Sciatic nerve (tissue), 2 donors: ENCODE measurements around the gene PBX1. TPM values are rescaled to one million over a fixed set of nuclear protein-coding genes. Genes with fewer than 3 reads are reported as not detected.

Experiments used
- ATAC-seq: fragments of 200-7000 bp; cut with Tn5 transposase; one replicate; pipeline ENCODE4 v1.9.1; 2020; ENCODE audit warnings: mild to moderate bottlenecking, moderate library complexity
- DNase-seq: peaks from one replicate; pipeline ENCODE4 v3.0.0-alpha.2; 2020; ENCODE audit warnings: low spot score
- intact Hi-C: fragments of 100-400 bp; cut with DNase I; formaldehyde crosslinking; loops from one replicate; pipeline ENCODE4 v1.14.2; 2022
- total RNA-seq: library from RNA; stranded (reverse); fragmentation: NEBNext Ultra II Directional; extraction: Animal tissue kit (Norgen Biotek cat#: 25700); gene quantifications from one replicate; pipeline ENCODE4 v1.2.1, GENCODE V29; 2021
- donor health status: DM: no; HTN: no; CAD: no.
- donor health status: DM: no; HTN: no; CAD: no.

PBX1 gene
- total RNA-seq, 1 donor from 2014 or later = 72.9 TPM

DNA sequence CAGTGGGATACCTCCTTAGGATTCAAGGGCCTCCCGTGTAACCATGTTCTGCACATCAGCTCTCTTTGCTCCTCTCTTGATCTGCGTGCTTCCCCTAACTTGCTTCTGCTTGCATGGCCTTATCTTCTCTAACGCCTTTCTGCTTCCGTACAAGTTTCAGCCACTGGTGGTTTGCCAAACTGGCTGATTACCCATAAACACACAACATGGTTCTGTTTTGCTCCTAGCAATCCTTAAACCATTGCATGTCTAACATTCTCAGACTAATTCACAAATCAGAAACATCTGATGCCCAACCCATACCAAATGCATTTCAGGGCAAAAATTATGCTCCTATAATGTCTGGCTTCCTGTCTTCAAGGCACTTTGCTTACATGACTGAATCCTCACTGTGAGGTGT, 166.4 kb downstream of the PBX1 start:
- intact Hi-C loops = no loop called here
- ATAC-seq (no peak), DNase-seq (no peak)

DNA sequence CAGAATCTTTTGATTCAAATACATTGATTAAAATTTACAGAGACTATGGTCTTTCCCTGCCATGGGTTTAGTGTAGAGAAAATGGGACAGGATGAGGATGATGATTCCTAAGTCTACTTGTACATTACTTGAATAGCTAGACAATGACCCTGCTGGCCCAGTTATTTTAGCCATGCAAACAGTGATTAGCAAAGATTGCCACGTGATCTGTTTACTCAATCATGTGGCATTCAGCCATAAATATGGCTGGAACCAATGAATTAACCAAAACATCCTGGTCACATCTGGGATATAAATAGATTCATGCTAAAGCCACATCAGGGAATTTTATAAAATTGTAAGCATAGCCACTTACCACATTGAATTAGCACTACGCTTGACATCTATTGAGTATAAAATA, 167.3 kb downstream of the PBX1 start:
- ATAC-seq (no peak), DNase-seq (no peak)
- intact Hi-C loops = no loop called here

DNA sequence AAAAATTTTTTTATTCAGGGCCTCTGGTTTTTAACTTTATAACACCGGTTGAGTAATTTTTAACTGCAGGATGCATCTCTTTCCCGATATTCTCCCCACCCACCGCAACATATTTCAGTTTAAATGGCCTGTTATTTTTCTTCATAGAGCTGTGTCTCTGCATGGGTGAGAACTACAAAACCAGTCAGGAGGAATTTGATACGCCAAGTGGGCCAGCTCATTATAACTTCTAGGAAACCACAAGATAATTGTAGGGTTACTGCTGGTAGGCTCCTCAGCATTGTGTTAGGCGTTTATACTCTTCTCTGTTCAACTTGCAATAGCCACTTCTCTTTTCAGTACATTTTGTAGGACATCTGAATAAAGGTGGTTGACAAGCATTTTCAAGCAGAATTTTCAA, 169.7 kb downstream of the PBX1 start:
- peak; percentile 52 for ATAC-seq
- intact Hi-C loops = no loop called here

DNA sequence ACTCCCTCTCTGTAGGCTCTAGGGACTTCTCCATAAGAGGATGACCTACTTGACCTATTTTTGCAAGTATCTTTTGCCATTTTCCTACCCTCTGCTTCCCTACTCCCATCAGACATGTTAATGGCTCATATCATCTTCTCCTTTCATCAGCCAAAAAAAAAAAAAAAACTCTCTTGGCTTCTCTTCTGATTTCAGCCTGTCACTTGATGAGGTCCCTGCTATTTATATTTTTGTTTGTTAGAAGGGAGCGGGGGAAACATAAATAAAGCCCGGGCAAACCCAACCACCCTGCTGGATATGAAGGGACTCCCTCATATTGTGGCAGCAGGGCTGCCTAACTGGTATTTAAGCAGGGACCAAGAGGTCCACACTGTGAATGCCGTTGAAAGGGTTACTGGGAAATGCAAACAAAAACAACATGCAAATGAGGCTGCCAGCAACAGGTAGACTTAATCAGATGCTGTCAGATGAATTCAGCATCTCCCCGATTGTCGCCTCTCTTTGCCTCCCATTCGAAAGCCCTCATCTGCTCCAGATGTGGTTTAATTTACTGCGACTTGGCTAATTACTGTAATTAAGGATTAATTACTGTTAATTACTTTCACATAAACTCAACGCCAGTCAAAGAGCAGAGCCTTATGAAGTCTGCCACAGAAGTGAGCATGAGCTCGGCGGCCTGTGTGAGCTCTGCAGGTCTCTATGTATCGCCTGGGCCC, 172.3 kb downstream of the PBX1 start:
- intact Hi-C loops = no loop called here
- DNase-seq (no peak), ATAC-seq (no peak)

More for the DNA sequence above, 169.7 kb downstream of the PBX1 start:
- no peak for DNase-seq

DNA sequence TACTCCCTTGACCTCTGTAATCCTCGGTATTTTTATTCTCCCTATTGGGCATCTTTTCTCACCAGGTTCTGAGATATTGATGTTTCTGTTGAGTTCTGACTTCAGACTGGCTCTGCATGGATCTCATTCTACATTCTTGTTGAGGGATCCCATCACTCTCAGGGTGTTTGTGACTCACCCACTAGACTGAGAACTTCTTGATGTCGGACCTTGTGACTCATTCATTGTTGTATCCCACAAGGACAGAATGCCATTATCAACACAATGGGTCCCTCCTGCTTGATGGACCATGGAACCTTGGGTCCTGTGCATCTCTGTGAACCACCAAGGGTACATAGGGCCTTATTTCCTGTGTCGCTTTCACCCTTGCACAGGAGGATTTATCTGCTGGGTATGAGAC, 174.1 kb downstream of the PBX1 start:
- no peak for ATAC-seq

DNA sequence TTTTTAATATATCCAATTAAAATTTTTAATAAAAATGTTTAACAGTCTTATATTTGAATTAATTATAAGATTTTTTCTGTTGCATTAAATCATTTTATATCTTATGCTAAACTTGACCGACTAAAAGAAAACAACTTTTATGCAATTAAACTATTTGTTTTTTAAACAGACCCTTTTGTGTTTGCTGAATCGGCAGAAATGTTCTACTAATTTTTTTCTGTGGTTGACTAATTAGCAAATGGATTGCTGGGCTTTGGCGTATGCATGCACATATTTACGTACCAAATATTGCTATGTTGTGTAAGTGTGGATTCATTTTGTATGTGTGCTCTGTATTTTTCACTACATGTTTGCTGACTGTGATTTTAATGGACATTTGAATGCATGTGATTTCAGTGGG, 174.8 kb downstream of the PBX1 start:
- DNase-seq = no peak
- intact Hi-C loops = no loop called here
- ATAC-seq = no peak

More for the DNA sequence above, 174.1 kb downstream of the PBX1 start:
- intact Hi-C loops = no loop called here
- DNase-seq = no peak

DNA sequence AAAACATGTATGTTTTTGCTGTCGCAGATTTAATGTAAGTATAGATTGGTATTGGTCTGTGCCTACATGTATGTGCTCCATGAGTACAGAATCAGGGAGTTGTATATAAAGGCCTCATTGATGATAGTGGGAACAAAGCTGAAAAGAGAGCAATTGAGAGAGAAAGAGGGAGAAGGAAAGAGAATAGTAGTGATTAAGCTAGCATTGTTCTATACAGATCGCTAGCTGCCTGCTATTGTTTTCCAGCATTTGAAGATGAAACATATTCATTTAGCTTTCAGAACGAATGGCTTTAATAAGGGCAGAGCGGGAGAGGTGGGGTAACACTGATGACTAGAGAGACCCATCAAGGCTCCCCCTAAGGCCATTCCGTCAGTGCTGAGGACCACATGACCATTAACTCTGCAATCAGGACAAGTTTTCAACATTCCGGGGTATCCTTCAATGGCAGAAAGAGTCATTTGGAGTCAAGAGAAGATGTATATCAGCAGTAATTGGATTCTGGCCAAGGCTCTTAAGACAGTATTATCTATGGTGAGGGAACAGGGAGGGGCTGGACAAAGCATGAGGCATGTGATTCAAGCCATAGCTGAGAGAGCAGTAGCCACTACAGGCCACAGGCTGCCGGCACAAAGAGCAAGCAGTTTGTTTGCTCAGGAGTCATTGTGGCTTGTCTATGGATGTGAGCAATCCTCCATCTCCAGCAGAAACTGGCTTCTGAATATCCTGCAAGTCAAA, 176.5 kb downstream of the PBX1 start:
- ATAC-seq = no peak
- no peak for DNase-seq
- intact Hi-C loops = no loop called here

DNA sequence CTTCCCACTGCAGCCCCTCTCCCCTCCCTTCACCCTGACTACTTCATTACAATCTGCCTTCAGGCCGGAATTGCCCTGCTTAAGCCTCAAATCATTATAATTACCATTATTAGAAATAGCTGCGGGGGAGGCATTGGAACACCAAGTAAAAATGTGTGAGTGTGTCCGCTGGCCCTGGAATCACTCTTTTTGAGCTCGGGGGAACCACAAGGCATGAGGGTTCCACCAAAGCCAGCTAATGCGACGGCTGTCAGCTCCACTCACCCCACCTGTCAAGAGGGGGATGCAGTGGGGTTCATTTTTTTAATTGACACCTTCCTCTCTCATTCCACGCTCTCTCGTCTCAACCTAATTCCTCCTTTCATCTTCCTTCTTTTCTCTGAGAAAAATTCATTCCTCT, 177.2 kb downstream of the PBX1 start:
- no peak for ATAC-seq
- DNase-seq = no peak
- intact Hi-C loops = no loop called here

DNA sequence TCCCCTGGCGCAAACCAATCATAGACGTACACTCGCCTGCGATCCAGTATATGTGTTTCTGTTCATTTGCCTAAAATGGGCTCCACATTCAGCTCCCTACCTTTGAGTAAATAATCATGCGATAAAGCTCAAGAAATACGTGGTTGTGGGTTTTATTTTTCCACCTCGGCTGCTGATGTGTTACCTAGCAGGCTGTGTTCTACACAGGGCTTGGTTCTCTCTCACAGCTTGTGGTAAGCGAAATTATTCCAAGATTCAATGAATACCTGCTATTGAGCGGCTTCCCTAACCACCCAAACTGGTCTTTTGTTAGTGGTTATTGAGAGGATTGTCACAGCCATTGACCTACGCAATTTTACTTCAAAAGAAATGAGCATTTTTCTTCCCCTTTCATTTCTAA, 180.2 kb downstream of the PBX1 start:
- ATAC-seq (no peak), DNase-seq (no peak)
- intact Hi-C loops = no loop called here

DNA sequence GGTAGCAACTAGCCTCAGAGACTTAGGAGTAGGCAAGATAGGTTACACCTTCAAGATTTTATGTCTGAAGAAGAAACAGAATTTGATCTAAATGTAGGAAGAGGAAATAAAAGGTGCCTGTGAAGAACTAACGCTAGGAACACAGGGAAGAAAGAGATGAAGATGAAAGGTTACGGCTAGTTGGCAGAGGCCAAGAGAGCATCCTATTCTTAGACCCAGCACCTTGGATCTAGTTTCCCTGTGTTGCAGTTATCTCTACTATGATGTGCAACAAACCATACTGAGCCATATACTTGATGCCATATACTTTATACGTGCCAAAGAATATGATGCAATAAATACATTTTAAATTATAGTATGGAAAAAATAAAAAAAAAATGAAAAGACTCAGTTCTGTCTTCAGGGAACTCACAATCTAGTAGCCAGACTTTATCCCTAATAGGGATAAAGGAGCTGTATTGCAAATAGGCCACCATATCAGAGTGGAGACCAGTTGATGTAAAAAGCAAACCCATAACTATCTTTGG, 181.1 kb downstream of the PBX1 start:
- intact Hi-C loops = no loop called here
- ATAC-seq = no peak

DNA sequence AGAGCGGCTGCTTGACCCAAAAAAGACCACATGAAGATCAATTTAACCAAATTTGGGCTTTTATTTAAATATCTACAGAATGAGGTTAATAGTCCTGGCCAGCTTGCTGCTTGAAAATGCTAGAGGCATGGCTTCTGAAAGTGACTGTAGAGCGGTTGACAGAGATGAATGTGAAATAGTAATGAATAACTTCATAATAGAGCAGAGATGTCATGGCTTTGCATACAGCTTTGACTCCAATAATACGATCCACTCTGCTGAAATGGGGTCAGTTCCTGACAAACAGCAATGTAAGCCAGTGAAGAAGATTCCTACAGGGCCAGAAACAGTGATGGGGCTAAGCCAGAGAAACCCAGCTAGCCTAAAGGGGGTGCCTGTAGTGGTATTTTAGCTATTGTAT, 183.8 kb downstream of the PBX1 start:
- intact Hi-C loops = no loop called here
- DNase-seq (no peak), ATAC-seq (no peak)

More for the DNA sequence above, 181.1 kb downstream of the PBX1 start:
- DNase-seq = no peak

DNA sequence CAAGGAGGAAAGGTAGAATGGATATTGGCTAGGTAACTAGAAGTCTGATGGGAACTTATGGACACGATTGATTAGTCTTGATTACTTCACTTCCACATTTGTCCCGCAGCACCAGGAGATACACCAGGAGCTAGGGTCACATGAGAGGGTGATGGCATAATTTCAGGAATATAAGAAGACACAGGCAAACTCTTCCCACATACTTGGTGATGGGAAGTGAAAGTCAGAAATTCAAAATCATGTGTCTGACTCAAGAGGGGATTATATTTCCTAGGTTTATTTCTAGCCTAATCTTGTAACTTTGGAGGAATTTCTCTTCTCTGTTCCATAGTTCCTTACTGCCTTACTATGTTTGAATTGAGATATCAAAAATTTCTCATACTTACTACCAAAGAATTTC, 185.0 kb downstream of the PBX1 start:
- ATAC-seq (no peak), DNase-seq (no peak)
- intact Hi-C loops = no loop called here

DNA sequence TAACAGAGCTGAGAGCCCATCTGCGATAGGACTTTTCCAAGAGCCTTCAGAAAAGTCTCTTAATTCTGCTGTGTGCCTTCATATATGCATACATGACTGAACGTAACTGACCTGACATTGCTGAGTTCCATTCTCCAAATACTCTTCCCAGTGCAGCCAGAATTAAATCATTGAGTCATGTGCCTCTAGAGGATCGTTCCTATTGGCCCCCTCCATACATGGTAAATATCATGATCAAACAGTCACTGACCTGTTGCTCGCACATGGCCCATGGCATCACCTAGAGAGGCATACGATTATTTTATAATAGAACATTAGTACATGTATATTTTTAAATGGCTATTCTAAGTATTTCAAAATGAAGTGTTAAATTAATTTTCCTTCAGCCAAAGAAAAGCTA, 186.8 kb downstream of the PBX1 start:
- no peak for DNase-seq
- intact Hi-C loops = no loop called here
- ATAC-seq = no peak

DNA sequence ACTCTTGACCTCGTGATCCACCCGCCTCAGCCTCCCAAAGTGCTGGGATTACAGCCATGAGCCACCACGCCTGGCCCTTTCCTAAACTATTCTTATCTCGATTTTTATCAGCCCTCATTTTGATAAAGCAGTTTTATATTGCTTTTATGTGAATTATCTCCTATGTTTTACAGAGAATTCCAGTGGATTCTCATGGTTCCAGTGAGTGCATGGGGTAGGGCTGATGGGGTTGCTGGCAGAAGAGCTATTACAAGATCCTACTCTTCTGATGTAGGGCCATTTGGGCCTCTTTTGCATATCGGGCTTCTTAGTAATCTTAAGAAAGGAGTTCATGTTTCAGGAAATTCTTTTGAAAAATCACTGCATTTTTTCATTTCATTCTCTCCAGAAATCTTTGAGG, 187.6 kb downstream of the PBX1 start:
- DNase-seq = no peak
- intact Hi-C loops = no loop called here
- ATAC-seq = no peak

DNA sequence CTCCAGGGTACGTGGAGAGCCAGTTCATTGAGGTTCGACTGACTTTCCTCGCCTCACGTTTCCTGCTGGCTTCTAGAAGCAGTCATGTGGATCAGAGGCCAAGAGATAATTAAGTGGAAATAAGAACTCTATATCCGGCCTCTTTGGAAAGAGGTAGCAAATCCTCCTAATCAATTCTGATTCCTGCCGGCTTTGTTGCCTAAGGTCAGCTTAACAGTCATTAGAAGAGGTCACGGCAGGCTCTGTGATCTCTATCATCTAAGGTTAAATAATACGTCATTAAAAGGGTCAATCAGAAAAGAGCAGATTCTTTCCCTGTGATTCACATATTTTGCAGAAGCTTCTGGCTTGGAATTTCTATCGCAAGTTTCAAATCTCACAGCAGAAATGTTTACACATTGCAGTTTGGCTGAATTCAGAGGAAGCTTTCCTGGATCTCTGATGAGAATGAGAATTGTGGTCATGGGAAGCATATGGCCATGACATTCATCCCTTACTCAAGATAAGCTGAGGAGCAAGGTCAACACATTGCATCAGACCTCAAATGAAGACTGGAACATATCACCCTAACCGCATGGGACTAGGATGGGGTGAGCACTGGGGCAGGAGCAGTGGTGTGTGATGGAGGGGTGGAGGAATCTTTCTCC, 189.4 kb downstream of the PBX1 start:
- ATAC-seq (peak; percentile 90), DNase-seq (no peak)
- intact Hi-C loops = no loop called here

DNA sequence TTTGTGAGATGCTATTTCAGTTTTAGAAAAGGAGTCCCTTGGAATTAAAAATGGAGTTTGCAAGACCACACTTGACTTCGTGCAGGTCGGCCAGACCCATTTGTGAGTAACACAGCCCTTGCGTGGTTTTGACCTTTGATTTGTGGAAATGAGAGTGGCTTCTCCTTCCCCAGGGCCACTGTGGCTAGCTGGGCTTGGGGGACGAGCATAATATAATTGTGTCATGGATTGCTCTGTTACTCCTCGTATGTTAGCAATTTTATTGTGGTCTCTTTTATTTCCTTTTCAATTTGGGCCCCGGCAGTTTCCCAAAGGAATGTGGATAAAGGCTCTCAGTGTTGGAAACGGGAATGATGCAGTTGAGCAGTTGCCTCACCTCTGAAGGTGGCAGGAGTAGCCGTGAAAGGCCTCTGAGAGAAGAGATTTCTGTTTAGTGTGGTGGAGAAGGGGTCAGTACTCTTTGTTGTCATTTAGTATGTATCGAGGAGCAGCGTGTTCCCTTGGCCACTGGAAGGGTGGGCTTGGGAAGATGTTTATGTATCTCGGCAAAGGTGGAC, 194.6 kb downstream of the PBX1 start:
- no peak for DNase-seq
- ATAC-seq = peak; percentile 39
- intact Hi-C loops = no loop called here

DNA sequence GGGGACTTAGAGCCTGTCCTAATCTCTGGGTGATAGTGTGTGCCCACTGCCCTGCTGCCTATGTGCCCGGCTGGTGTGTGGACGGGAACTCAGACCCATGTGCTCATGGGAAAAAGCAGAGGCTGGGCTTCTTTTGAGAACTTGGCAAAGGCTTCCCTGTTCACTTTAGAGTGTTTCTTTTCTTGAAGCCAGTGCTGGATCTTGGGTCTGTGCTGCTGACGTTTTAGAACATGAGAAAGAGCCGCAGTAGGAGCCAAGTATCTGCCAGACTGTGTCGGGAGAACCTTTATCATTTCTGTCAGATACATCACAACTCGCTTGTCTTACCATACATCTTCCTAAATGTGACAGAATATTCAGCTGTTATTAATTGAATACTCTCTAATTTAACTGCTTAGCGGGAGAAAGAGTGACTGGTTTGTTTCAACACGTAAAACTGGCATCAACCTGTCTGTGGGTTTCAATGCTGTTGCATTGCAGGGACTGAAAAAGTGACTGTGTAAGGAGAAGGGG, 195.2 kb downstream of the PBX1 start:
- DNase-seq (no peak), ATAC-seq (peak; percentile 84)
- intact Hi-C loops = no loop called here

DNA sequence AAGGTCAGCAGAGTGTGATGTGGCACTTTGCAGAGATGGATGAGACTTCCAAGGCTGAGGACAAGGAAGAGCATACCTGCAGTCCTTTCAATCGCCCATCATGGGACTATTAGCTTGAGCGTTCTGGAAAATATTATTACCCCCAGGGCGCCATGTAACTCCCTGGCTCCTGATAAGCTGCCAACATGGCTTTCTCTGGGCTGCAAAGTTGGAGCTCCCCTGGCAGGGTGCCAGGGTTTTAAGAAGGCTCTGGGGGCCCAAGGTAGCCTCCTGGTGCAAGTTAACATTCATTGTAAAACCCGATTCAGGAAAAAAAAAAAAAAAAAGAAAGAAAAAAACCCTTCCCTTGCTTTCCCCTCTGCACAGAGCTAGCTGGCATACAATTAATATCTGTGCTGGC, 196.7 kb downstream of the PBX1 start:
- no peak for ATAC-seq
- no peak for DNase-seq
- intact Hi-C loops = no loop called here

DNA sequence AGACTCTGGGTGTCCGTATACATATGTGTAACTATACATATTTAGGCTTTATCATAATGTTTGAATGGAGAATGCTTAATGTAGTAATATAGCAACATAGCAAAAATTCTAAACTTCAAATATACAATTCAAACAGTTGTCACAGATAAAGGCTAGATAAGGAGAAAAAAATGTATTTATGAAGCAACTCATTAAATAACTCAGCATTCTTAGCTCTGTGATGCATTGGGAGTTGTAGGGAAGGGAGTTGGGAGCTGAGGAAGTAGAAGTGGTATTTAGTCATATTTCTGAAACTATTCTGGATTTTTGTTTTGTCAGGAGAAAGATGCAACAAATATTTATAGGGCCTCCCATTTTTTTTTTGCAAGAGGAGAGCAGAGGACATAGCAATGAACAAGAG, 197.8 kb downstream of the PBX1 start:
- intact Hi-C loops = no loop called here
- no peak for DNase-seq

DNA sequence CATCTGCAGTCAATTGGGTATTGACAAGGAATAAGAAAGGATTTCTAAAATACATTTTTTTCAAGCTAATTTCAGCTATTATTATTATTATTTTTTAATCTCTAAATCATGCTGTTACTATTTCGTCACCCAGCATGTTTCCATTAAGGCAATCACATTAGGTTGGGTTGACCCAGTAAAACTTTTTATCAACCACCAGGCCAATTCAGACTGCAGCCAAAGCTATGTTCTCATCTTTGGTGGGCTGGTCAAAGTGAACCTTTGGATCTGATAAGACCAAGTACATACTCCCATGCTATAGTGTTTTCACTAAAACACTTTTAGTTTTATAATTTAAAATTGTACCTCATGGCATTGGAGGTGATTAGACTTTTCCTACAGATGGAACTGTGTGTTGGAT, 198.6 kb downstream of the PBX1 start:
- DNase-seq (no peak), ATAC-seq (peak; percentile 43)
- intact Hi-C loops = no loop called here

More for the DNA sequence above, 197.8 kb downstream of the PBX1 start:
- no peak for ATAC-seq
